Epithelial cell of proximal tubule (primary cell): ENCODE measurements around the gene CUX1. TPM values are rescaled to one million over a fixed set of nuclear protein-coding genes. Genes with fewer than 3 reads are reported as not detected.

Experiments used
- DNase-seq: peaks from one replicate; pipeline ENCODE4 v3.0.0-alpha.2; 2011; ENCODE audit warnings: low read depth
- H3K4me3 ChIP-seq: 2 replicates; pipeline ENCODE4 v1.5.1; 2011; ENCODE audit warnings: low read depth, mild to moderate bottlenecking, low read length
- total RNA-seq: library from RNA; depleted of rRNA; stranded (reverse); fragments of >200 nt; gene quantifications from 2 replicates; pipeline ENCODE4 v1.2.3, GENCODE V29; 2015
- TF ChIP-seq, protein P1 (sequence below): conservative IDR thresholded peaks from 2 replicates; pipeline ENCODE4 v1.5.1; 2012; ENCODE audit warnings: low read depth, mild to moderate bottlenecking, low read length

CUX1 gene
- total RNA-seq, 1 donor from 2014 or later, result 37.3 TPM

DNA sequence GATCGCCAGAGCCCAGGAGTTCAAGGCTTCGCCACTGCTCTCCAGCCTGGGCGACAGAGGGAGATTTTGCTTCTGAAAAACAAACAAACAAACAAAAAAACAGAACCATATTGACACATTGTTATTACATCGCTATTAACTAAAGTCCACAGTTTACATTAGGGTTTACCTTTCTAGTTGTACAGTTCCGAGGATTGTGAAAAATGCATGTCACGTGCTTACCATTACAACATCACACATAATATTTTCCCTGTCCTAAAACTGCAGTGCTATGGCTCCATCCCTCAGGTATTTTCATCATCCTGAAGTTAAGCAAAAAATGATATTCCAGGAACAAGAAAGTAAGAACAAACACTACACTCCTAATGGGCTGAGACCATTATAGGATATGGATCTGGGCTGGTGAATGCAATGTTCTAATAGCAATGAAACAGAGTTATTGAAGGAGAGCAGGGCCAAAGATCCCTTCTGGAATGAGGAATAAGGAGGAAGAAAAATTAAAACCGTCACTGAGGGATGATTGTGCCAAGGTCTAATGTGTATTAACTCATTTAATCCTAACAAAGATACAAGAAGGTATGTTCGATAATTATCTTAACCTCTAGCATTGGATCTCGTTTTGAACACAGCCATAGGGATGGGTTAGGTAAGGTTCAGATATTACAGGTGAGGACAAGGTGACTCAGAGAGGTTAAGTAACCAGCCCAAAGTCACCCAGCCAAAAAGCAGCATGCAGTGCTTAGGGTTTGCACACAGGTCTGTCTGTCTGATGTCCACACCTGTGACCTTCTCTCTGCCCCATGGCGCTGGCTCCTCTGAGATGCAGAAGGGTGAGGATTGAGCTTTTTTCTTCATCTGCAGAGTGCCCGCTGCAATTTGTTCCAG is 14.0 kb upstream of the CUX1 start:
- no peak overlapping the region for H3K4me3 ChIP-seq
- TF ChIP-seq, protein P1, sequence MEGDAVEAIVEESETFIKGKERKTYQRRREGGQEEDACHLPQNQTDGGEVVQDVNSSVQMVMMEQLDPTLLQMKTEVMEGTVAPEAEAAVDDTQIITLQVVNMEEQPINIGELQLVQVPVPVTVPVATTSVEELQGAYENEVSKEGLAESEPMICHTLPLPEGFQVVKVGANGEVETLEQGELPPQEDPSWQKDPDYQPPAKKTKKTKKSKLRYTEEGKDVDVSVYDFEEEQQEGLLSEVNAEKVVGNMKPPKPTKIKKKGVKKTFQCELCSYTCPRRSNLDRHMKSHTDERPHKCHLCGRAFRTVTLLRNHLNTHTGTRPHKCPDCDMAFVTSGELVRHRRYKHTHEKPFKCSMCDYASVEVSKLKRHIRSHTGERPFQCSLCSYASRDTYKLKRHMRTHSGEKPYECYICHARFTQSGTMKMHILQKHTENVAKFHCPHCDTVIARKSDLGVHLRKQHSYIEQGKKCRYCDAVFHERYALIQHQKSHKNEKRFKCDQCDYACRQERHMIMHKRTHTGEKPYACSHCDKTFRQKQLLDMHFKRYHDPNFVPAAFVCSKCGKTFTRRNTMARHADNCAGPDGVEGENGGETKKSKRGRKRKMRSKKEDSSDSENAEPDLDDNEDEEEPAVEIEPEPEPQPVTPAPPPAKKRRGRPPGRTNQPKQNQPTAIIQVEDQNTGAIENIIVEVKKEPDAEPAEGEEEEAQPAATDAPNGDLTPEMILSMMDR, result no peak
- no peak for DNase-seq

DNA sequence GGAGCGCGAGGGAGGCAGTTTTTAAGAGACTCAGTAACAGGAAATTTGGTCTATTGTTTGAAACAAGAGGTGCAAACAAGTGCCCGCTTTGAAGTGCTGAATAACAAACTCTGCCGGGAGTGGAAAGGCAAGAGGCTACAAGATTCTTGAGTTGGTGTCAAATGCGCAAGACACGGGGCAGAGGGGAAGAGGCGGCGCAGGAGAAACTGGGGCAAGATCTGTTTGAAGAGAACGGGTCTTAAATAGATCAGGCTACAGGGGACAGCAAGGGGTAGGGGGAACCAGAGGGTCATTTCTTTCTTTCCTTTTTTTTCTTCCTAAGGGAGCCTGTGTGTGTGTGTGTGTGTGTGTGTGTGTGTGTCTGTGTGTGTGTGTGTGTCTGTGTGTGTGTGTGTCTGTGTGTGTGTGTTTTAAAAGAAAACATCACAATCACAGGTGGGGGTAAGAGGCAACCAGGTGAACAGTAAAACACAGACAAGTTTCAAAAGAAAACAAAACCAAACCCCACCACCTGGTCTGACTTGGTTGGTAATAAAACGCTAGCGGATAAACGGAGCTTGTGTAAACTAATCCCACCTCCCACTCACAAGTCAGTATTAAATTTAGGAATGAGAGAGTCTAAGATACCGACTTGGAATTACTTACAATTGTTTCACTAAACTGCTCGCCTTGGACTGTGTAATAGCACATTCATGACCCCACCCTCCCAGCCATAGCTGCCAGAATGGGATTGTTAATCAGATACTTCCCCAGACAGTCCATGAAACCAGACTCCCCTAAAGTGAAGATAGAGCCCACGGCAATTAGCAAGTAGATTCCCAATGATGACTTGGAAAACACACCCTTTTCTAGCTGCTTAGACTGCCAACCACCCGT is 13.1 kb upstream of the CUX1 start:
- DNase-seq, result no peak
- H3K4me3 ChIP-seq, result no peak overlapping the region
- TF ChIP-seq, protein P1, result no peak

DNA sequence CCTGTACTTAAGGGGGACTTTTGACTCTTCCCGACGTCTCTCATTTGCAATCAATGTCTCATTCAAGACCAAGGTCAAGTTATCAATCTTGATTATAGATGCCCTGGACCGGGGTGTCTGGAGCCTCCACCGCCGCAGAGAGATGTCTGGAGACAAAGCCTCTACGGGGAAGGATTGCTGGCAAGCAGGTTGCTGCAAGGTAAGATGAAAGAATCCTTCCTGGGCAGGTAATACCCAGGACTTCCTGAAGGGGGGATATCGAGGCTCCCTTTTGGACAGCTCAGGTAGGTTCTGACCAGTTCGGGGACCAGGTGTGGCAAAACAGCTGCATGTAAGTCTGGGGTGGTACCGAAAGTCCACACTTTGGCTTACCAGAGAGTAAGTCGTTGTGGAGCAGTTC is 12.5 kb upstream of the CUX1 start:
- H3K4me3 ChIP-seq, result no peak overlapping the region
- no peak for DNase-seq
- TF ChIP-seq, protein P1, result peak; percentile 50

DNA sequence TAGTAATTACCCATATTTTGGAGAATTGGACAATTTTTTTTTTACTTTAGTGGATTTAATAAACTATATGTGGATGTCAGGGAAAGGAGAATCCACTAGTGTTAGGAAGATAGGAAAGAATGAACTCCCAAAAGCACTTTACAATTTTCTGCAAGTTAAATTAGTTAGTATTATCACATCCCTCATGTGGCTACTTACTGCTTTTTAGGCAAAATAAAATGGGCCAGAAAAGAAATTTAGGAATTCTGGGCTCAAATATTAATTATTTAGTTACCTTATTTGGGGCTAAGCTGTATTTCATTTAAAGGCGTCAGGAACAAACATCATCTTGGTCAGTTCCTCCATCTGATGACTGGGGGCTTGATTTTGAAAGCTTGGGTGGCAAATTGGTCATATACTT is 4.8 kb upstream of the CUX1 start:
- TF ChIP-seq, protein P1, result no peak
- no peak overlapping the region for H3K4me3 ChIP-seq
- no peak for DNase-seq

DNA sequence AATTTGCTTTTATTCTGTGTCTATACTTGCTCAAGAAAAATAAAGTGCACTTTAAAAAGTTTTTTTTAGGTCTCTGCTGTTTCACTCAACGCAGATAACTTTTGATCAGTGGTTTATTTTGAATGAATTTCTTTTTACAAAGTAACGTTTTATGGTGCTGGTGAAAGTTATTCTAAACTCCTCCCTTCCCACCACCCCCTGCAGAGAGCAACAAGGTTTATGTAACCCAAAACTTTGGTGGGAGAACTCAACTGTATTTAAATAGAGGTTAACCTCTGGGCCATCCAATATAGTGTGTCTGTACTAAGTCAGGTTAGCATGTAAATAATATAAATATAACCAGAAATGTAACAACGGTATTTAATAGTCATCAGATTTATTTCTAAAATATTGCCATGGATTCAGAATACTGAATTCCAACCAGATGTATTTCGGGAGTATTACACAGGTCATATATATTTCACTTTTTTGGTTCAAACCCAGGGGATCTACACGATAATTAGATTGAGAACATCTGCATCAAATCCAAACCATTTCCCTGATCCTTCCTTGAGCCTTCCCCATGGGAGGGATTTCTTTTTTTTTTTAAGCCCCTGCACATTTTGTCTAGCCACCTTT is 3.9 kb upstream of the CUX1 start:
- no peak for DNase-seq
- TF ChIP-seq, protein P1, result no peak
- peak overlapping the region; percentile 77 for H3K4me3 ChIP-seq

DNA sequence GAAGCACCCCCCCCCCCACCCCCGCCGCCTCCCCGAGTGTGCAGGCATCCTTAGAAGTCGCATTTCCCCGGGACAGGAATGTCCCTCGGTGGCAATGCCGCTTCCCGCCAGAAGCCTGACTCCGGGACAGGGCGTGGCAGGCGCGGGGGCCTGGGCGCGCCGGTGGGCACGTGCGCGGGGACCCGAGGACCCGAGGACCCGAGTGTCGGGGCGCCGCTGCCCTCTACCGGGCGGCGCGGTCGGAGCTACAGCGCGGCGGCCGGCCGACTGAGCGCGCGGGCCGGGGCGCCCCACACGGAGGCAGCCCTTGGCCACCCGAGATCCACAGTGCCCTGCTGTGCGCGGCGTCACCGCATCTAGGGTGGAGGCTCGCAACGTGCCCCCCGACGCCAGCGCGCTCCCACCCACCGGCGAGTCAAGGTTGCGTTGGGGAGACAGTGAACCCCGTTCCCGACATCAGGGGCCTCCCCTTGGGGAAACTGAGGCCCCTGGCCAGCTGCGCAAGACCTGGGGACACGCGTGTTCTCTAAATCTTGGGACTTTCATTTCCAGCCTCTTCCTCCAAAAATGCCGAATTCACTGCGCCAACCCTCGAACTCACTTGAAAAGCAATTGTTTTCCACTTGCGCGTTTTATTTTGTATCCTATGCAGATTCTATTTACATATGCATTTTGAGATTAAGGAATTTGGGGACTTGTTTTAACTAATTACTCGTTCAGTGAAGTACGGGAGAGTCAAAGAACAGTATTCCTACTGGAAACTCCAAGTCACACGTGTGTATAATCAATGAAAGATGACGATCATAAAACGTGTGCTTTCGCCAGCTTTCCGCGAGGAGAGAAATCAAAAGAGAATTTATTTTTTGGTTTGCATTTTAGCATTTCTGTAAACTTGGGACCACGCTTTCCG is 3.1 kb upstream of the CUX1 start:
- no peak for DNase-seq
- H3K4me3 ChIP-seq, result peak overlapping the region; percentile 77
- TF ChIP-seq, protein P1, result peak; percentile 45
